Right atrium auricular region (tissue), 2 donors: ENCODE results near the gene BEST4. TPM values are rescaled to one million over a fixed set of nuclear protein-coding genes. Genes with fewer than 3 reads are reported as not detected.
"Not testable (repeated sequence)": the region's sequence is repeated elsewhere in the genome, so short reads cannot be mapped to it uniquely, and the experiment has no call there.

Source experiments
- DNase-seq: peaks from one replicate; pipeline ENCODE4 v3.0.0-alpha.2; 2019; ENCODE audit warnings: low spot score
- H3K27ac ChIP-seq, 2 donors: fragments of 200-600 bp; sonication (generic); 1 replicate in 1 of 2; 2 replicates in 1 of 2; pipeline ENCODE4 v1.5.1; 2016 to 2019
- H3K27me3 ChIP-seq, 2 donors: fragments of 200-600 bp; sonication (generic); one replicate each; pipeline versions ENCODE4 v1.5.1 to v1.6.0; 2017 to 2019
- H3K36me3 ChIP-seq: fragments of 200-600 bp; sonication (generic); one replicate; pipeline ENCODE4 v1.5.1; 2016
- H3K4me1 ChIP-seq, 2 donors: fragments of 200-600 bp; sonication (generic); one replicate each; pipeline versions ENCODE4 v1.5.1 to v1.6.0; 2017 to 2019
- H3K4me3 ChIP-seq, 2 donors: fragments of 200-600 bp; sonication (generic); 1 replicate in 1 of 2; 2 replicates in 1 of 2; pipeline ENCODE4 v1.5.1; 2017 to 2019; ENCODE audit warnings: mild to moderate bottlenecking in 1 of 2, moderate library complexity in 1 of 2
- H3K9me3 ChIP-seq, 2 donors: fragments of 200-600 bp; sonication (generic); one replicate each; pipeline ENCODE4 v1.5.1; 2019
- CTCF ChIP-seq, 2 donors: fragments of 200-600 bp; sonication (generic); IDR thresholded peaks; one replicate each; pipeline ENCODE4 v1.5.1; 2019; ENCODE audit warnings: antibody characterized with exemption in 2 of 2
- total RNA-seq, 2 donors: library from RNA; depleted of rRNA; stranded (reverse); fragments of >200 nt; gene quantifications; one replicate each; pipeline ENCODE4 v1.1.0, GENCODE V29; 2016

Gene BEST4
- total RNA-seq, 2 donors from 2014 or later: not detected

GRCh38 chr1:44739307-44740178 is 48.4 kb downstream of the BEST4 start, which contains the start of gene KIF2C:
KIF2C (plus strand) TSS chr1:44739837; CDS start chr1:44739933, 96 bp downstream.
- H3K9me3 ChIP-seq: no peaks in the 10 kb centered on the region
- no peaks in the 10 kb centered on the region for H3K27me3 ChIP-seq
- peak within 1 kb of the TSS; percentile 49 to 58 for H3K4me3 ChIP-seq
- H3K36me3 ChIP-seq: no peaks in the 10 kb centered on the region
- peak; percentile 96 for DNase-seq
- H3K4me1 ChIP-seq: peaks cover 0 to 8% of the 10 kb centered on the region in 2 donors
- peak within 1 kb of the TSS; percentile 87 to 88 for H3K27ac ChIP-seq
- TF ChIP-seq CTCF (IDR thresholded peaks at IDR 0.05): peak in 1 of 2 donors; percentile 14

- peak overlapping the region; percentile 87 to 88 for H3K27ac ChIP-seq
- not testable (repeated sequence) for H3K4me1 ChIP-seq, H3K27me3 ChIP-seq, H3K9me3 ChIP-seq, H3K36me3 ChIP-seq, DNase-seq
- H3K4me3 ChIP-seq: peak overlapping the region; percentile 49 to 58
Measured at GRCh38 chr1:44738953-44739306, 49.0 kb downstream of the BEST4 start.

GRCh38 chr1:44735992-44736391 is 52.0 kb downstream of the BEST4 start:
- H3K36me3 ChIP-seq: no peaks in the 10 kb centered on the region
- H3K27me3 ChIP-seq: no peaks in the 10 kb centered on the region
- no peak for TF ChIP-seq CTCF (IDR thresholded peaks at IDR 0.05)
- peaks cover 0 to 17% of the 10 kb centered on the region in 2 donors for H3K4me1 ChIP-seq
- H3K4me3 ChIP-seq: no peak overlapping the region
- H3K9me3 ChIP-seq: no peaks in the 10 kb centered on the region
- H3K27ac ChIP-seq: no peak overlapping the region
- DNase-seq: no peak

GRCh38 chr1:44733784-44734183 is 54.2 kb downstream of the BEST4 start:
- no peak for TF ChIP-seq CTCF (IDR thresholded peaks at IDR 0.05)
- no peak for DNase-seq
- no peaks in the 10 kb centered on the region for H3K36me3 ChIP-seq
- no peaks in the 10 kb centered on the region for H3K9me3 ChIP-seq
- H3K4me3 ChIP-seq: no peak overlapping the region
- H3K4me1 ChIP-seq: peaks cover 0 to 14% of the 10 kb centered on the region in 2 donors
- H3K27me3 ChIP-seq: no peaks in the 10 kb centered on the region
- peak overlapping the region; percentile 51 to 75 for H3K27ac ChIP-seq

Other genes with a start within 250 kb of the BEST4 start
- 10 to 100 TPM in 1 of 2 donors, 1 to 10 TPM in 1; 8.3 to 13.1 TPM for gene TMEM53, start 113.7 kb downstream of the BEST4 start, total RNA-seq
- 1 to 10 TPM in 1 of 2 donors, under 1 TPM in 1; 0.19 to 5.2 TPM for gene ARMH1, start 113.5 kb downstream of the BEST4 start, total RNA-seq
- gene RNU5D-1, start 57.0 kb downstream of the BEST4 start, total RNA-seq: not detected
- gene KIF2C, start 48.3 kb downstream of the BEST4 start, total RNA-seq: 1 to 10 TPM in 1 of 2 donors, under 1 TPM in 1; 0.67 to 1.3 TPM
- 1,000 to 10,000 TPM; 1,080 to 1,461 TPM for gene RPS8, start 12.6 kb downstream of the BEST4 start, total RNA-seq
- gene PLK3, start 12.2 kb upstream of the BEST4 start, total RNA-seq: 10 to 100 TPM in 1 of 2 donors, 1 to 10 TPM in 1; 9.1 to 10.8 TPM
- 1 to 10 TPM in 1 of 2 donors, not detected in 1; 2.4 TPM for gene DYNLT4, start 19.2 kb upstream of the BEST4 start, total RNA-seq
- 1 to 10 TPM; 1.8 to 5.6 TPM for gene BTBD19, start 20.4 kb upstream of the BEST4 start, total RNA-seq
- under 1 TPM; 0.22 to 0.24 TPM for gene PTCH2, start 55.1 kb upstream of the BEST4 start, total RNA-seq
- 10 to 100 TPM; 21.6 to 26.5 TPM for gene EIF2B3, start 198.4 kb upstream of the BEST4 start, total RNA-seq
- gene HECTD3, start 223.2 kb upstream of the BEST4 start, total RNA-seq: 10 to 100 TPM; 13.0 to 15.6 TPM
- 10 to 100 TPM; 56.7 to 63.0 TPM for gene UROD, start 224.1 kb upstream of the BEST4 start, total RNA-seq